ENCODE measurements around the gene MOGAT1.
A peak's percentile ranks its signal among the peaks of the same experiment; 100 is the strongest.

- TF ChIP-seq MEF2A (IDR thresholded peaks at IDR 0.05; ENCODE audit: borderline replicate concordance, low read depth) (no peak), RCOR1 (IDR thresholded peaks at IDR 0.05; ENCODE audit: low read length) (no peak), POLR2AphosphoS5 (IDR thresholded peaks at IDR 0.05; ENCODE audit: low read depth, low read length) (no peak), NFIC (IDR thresholded peaks at IDR 0.05; ENCODE audit: borderline replicate concordance) (0 out of 2 replicates have a peak, but pooled peaks have one; percentile 42), RAD21 (IDR thresholded peaks at IDR 0.05; ENCODE audit: low read length) (no peak), SIN3A (IDR thresholded peaks at IDR 0.05; ENCODE audit: borderline replicate concordance, low read depth, low read length) (no peak), CTCF (IDR thresholded peaks at IDR 0.05) (no peak), EZH2phosphoT487 (IDR thresholded peaks at IDR 0.05; ENCODE audit: borderline replicate concordance, low read depth) (no peak), IRF3 (IDR thresholded peaks at IDR 0.05; ENCODE audit: low read depth, low read length) (no peak), REST (IDR thresholded peaks at IDR 0.05; ENCODE audit: low read depth, low read length) (no peak), PBX3 (IDR thresholded peaks at IDR 0.05) (no peak)
Measured at GRCh38 chr2:222671259-222672067, at the start of gene MOGAT1.

Data from SK-N-SH (cell line).